Adipocyte (in vitro differentiated cells): Measurements from ENCODE around the gene GPR50.

ENCODE experiments used
- DNase-seq: peaks from one replicate; pipeline ENCODE4 v3.0.0-alpha.2; 2015; ENCODE audit warnings: low read depth
- H3K27me3 ChIP-seq: replicated peaks from 2 replicates; pipeline ENCODE4 v1.7.0; 2013; ENCODE audit warnings: mild to moderate bottlenecking, low read length, moderate library complexity; ENCODE audit not compliant: control insufficient read depth, insufficient read depth
- H3K36me3 ChIP-seq: 2 replicates; pipeline ENCODE4 v1.7.0; 2013; ENCODE audit warnings: low read length, mild to moderate bottlenecking, moderate library complexity; ENCODE audit not compliant: control insufficient read depth, insufficient read depth, severe bottlenecking
- H3K4me1 ChIP-seq: 2 replicates; pipeline ENCODE4 v1.7.0; 2013; ENCODE audit warnings: mild to moderate bottlenecking, low read length, moderate library complexity; ENCODE audit not compliant: control insufficient read depth, insufficient read depth
- H3K4me3 ChIP-seq: 2 replicates; pipeline ENCODE4 v1.7.0; 2013; ENCODE audit warnings: mild to moderate bottlenecking, low read length, moderate library complexity
- H3K9ac ChIP-seq: 2 replicates; pipeline ENCODE4 v1.7.0; 2013; ENCODE audit warnings: mild to moderate bottlenecking, low read length, moderate library complexity
- H3K9me3 ChIP-seq: 2 replicates; pipeline ENCODE4 v1.7.0; 2013; ENCODE audit warnings: mild to moderate bottlenecking, low read length, moderate library complexity; ENCODE audit not compliant: control insufficient read depth

GPR50 gene

GRCh38 chrX:151177141-151178027 is 1.0 kb downstream of the GPR50 start:
- Histone ChIP-seq H3K9ac (no peak overlapping the region), H3K27me3 (peaks cover 13% of the 10 kb centered on the region)
- DNase-seq = no peak

GRCh38 chrX:151178746-151179145 is 2.4 kb downstream of the GPR50 start:
- Histone ChIP-seq H3K9me3 (peaks cover 5% of the 10 kb centered on the region), H3K9ac (no peak overlapping the region), H3K27me3 (peaks cover 22% of the 10 kb centered on the region), H3K4me1 (no peaks in the 10 kb centered on the region), H3K36me3 (no peaks in the 10 kb centered on the region), H3K4me3 (no peak overlapping the region)
- no peak for DNase-seq

More at GRCh38 chrX:151177141-151178027, 1.0 kb downstream of the GPR50 start:
- Histone ChIP-seq H3K9me3 (peaks cover 5% of the 10 kb centered on the region), H3K4me1 (no peaks in the 10 kb centered on the region), H3K4me3 (no peak overlapping the region), H3K36me3 (no peaks in the 10 kb centered on the region)

- Histone ChIP-seq H3K27me3 (peaks cover 24% of the 10 kb centered on the region), H3K4me3 (no peak overlapping the region), H3K9me3 (peaks cover 5% of the 10 kb centered on the region), H3K4me1 (no peaks in the 10 kb centered on the region), H3K36me3 (no peaks in the 10 kb centered on the region), H3K9ac (no peak overlapping the region)
- no peak for DNase-seq
These were observed 4.0 kb downstream of the GPR50 start for GRCh38 chrX:151180400-151180799.

- Histone ChIP-seq H3K36me3 (no peaks in the 10 kb centered on the region), H3K4me1 (no peaks in the 10 kb centered on the region), H3K9me3 (peaks cover 5% of the 10 kb centered on the region), H3K9ac (no peak overlapping the region), H3K27me3 (peaks cover 24% of the 10 kb centered on the region), H3K4me3 (no peak overlapping the region)
- no peak for DNase-seq
These were observed 4.7 kb downstream of the GPR50 start for GRCh38 chrX:151181088-151181487.

- no peaks in the 10 kb centered on the region for H3K4me1 ChIP-seq
- peaks cover 4% of the 10 kb centered on the region for H3K9me3 ChIP-seq
- no peak overlapping the region for H3K4me3 ChIP-seq
- no peaks in the 10 kb centered on the region for H3K36me3 ChIP-seq
- peaks cover 28% of the 10 kb centered on the region for H3K27me3 ChIP-seq
- no peak overlapping the region for H3K9ac ChIP-seq
- DNase-seq = no peak
These were observed 6.9 kb downstream of the GPR50 start for GRCh38 chrX:151183233-151183753.

- H3K27me3 ChIP-seq = peaks cover 32% of the 10 kb centered on the region
- no peak for DNase-seq
- peaks cover 4% of the 10 kb centered on the region for H3K9me3 ChIP-seq
- no peaks in the 10 kb centered on the region for H3K4me1 ChIP-seq
- no peak overlapping the region for H3K9ac ChIP-seq
- H3K4me3 ChIP-seq = no peak overlapping the region
- H3K36me3 ChIP-seq = no peaks in the 10 kb centered on the region
These were observed 7.7 kb downstream of the GPR50 start for GRCh38 chrX:151183912-151184565.

- no peaks in the 10 kb centered on the region for H3K36me3 ChIP-seq
- DNase-seq = no peak
- peaks cover 4% of the 10 kb centered on the region for H3K9me3 ChIP-seq
- no peaks in the 10 kb centered on the region for H3K4me1 ChIP-seq
- H3K9ac ChIP-seq = no peak overlapping the region
- H3K27me3 ChIP-seq = peaks cover 29% of the 10 kb centered on the region
- no peak overlapping the region for H3K4me3 ChIP-seq
These were observed 8.3 kb downstream of the GPR50 start for GRCh38 chrX:151184705-151185104.

- Histone ChIP-seq H3K9me3 (peaks cover 5% of the 10 kb centered on the region), H3K36me3 (no peaks in the 10 kb centered on the region), H3K4me3 (no peak overlapping the region), H3K4me1 (no peaks in the 10 kb centered on the region), H3K27me3 (no peaks in the 10 kb centered on the region), H3K9ac (no peak overlapping the region)
- no peak for DNase-seq
These were observed 30.5 kb downstream of the GPR50 start for GRCh38 chrX:151206871-151207270.

- no peak for DNase-seq
- Histone ChIP-seq H3K9ac (no peak overlapping the region), H3K4me1 (no peaks in the 10 kb centered on the region), H3K9me3 (no peaks in the 10 kb centered on the region), H3K4me3 (no peak overlapping the region), H3K27me3 (peaks cover 15% of the 10 kb centered on the region), H3K36me3 (no peaks in the 10 kb centered on the region)
These were observed 49.5 kb downstream of the GPR50 start for GRCh38 chrX:151225843-151226242.

GRCh38 chrX:151226941-151227340 is 50.6 kb downstream of the GPR50 start:
- Histone ChIP-seq H3K4me1 (no peaks in the 10 kb centered on the region), H3K9ac (no peak overlapping the region), H3K36me3 (no peaks in the 10 kb centered on the region), H3K27me3 (peaks cover 15% of the 10 kb centered on the region), H3K4me3 (no peak overlapping the region), H3K9me3 (no peaks in the 10 kb centered on the region)
- no peak for DNase-seq

GRCh38 chrX:151227627-151228026 is 51.2 kb downstream of the GPR50 start:
- no peaks in the 10 kb centered on the region for H3K9me3 ChIP-seq
- no peaks in the 10 kb centered on the region for H3K36me3 ChIP-seq
- no peak overlapping the region for H3K4me3 ChIP-seq
- H3K4me1 ChIP-seq = no peaks in the 10 kb centered on the region
- no peak for DNase-seq
- H3K27me3 ChIP-seq = peaks cover 15% of the 10 kb centered on the region
- H3K9ac ChIP-seq = no peak overlapping the region
